GM12878 (cell line): ENCODE data around the gene DND1. TPM values are rescaled to one million over a fixed set of nuclear protein-coding genes. Genes with fewer than 3 reads are reported as not detected.
A peak's percentile ranks its signal among the peaks of the same experiment; 100 is the strongest.

Experiments
- CBFB ChIP-seq: IDR thresholded peaks from 2 replicates; pipeline ENCODE4 v1.6.1; 2016; ENCODE audit warnings: antibody characterized with exemption, low read depth
- CBX3 ChIP-seq: fragments of 200-600 bp; sonication (generic); IDR thresholded peaks from 2 replicates; pipeline ENCODE4 v1.6.1; 2016; ENCODE audit warnings: low read depth, borderline replicate concordance
- CTCF ChIP-seq, 3 experiments: IDR thresholded peaks in 2 of 3; conservative IDR thresholded peaks in 1 of 3; 2 replicates each; pipeline ENCODE4 v1.5.1; 2011; ENCODE audit warnings: low read depth in 3 of 3, low read length in 3 of 3, mild to moderate bottlenecking in 3 of 3, control low read depth in 2 of 3, moderate library complexity in 2 of 3, inconsistent platforms in 1 of 3, mixed read lengths in 1 of 3; ENCODE audit not compliant: control insufficient read depth in 2 of 3, insufficient read depth in 1 of 3; ENCODE audit errors: extremely low read depth in 1 of 3
- FOXK2 ChIP-seq: fragments of 450-650 bp; IDR thresholded peaks from 2 replicates; pipeline ENCODE4 v1.6.1; 2017; ENCODE audit warnings: mild to moderate bottlenecking, moderate library complexity
- HDAC2 ChIP-seq: fragments of 200-600 bp; sonication (generic); IDR thresholded peaks from 2 replicates; pipeline ENCODE4 v1.6.1; 2017
- LARP7 ChIP-seq: fragments of 450-650 bp; IDR thresholded peaks from 2 replicates; pipeline ENCODE4 v1.6.1; 2017; ENCODE audit warnings: mild to moderate bottlenecking
- PML ChIP-seq: IDR thresholded peaks from 2 replicates; pipeline ENCODE4 v1.6.1; 2012; ENCODE audit warnings: low read length, inconsistent platforms
- RBBP5 ChIP-seq: fragments of 200-600 bp; sonication (generic); conservative IDR thresholded peaks from 2 replicates; pipeline ENCODE4 v1.6.1; 2016
- SIN3A ChIP-seq: IDR thresholded peaks from 2 replicates; pipeline ENCODE4 v1.6.1; 2012; ENCODE audit warnings: low read depth, low read length, improper control_type of control experiment
- SMAD1 ChIP-seq: fragments of 450-650 bp; IDR thresholded peaks from 2 replicates; pipeline ENCODE4 v1.6.1; 2018; ENCODE audit warnings: mild to moderate bottlenecking, low read depth; ENCODE audit not compliant: partially characterized antibody
- SPI1 ChIP-seq: IDR thresholded peaks from 2 replicates; pipeline ENCODE4 v1.6.1; 2011; ENCODE audit warnings: low read depth, mild to moderate bottlenecking, low read length, moderate library complexity, borderline replicate concordance; ENCODE audit not compliant: insufficient read depth
- STAT1 ChIP-seq: fragments of 450-650 bp; conservative IDR thresholded peaks from 2 replicates; pipeline ENCODE4 v1.6.1; 2014; ENCODE audit warnings: antibody characterized with exemption, mild to moderate bottlenecking
- TAF1 ChIP-seq: IDR thresholded peaks from 2 replicates; pipeline ENCODE4 v1.6.1; 2011; ENCODE audit warnings: mild to moderate bottlenecking, low read depth, low read length, borderline replicate concordance
- USF1 ChIP-seq: IDR thresholded peaks from 2 replicates; pipeline ENCODE4 v1.6.1; 2011; ENCODE audit warnings: borderline replicate concordance, low read depth, mild to moderate bottlenecking, moderate library complexity, mixed read lengths, low read length; ENCODE audit not compliant: insufficient read depth; ENCODE audit errors: extremely low read length
- YBX1 ChIP-seq: fragments of 450-650 bp; IDR thresholded peaks from 2 replicates; pipeline ENCODE4 v1.6.1; 2016; ENCODE audit warnings: antibody characterized with exemption
- ZBTB33 ChIP-seq: fragments of 450-650 bp; IDR thresholded peaks from 2 replicates; pipeline ENCODE4 v1.6.1; 2017; ENCODE audit warnings: mild to moderate bottlenecking
- ZNF207 ChIP-seq: fragments of 450-650 bp; IDR thresholded peaks from 2 replicates; pipeline ENCODE4 v1.6.1; 2014; ENCODE audit warnings: antibody characterized with exemption, mild to moderate bottlenecking, borderline replicate concordance
- polyA plus RNA-seq, 11 experiments: library from polyadenylated mRNA; depleted of rRNA in 4 of 11; unstranded in 6 of 11; stranded (reverse) in 5 of 11; fragments of >200 nt; fragmentation: Nextera tagmentation in 4 of 11; fragmentation: Illumina TruSeq in 1 of 11; extraction: Ambion mirVana in 4 of 11; extraction: Trizol in 1 of 11; gene quantifications; 1 replicate in 1 of 11; 2 replicates in 10 of 11; pipeline versions ENCODE4 v1.2.1 to v1.2.3, GENCODE V29; 2011 to 2016; ENCODE audit warnings: inconsistent platforms in 2 of 11, missing spikeins in 2 of 11, low read depth in 1 of 11
- total RNA-seq, 4 experiments: library from RNA; depleted of rRNA in 3 of 4; stranded (reverse); fragments of >200 nt in 3 of 4; fragmentation: Illumina TruSeq in 1 of 4; extraction: Trizol in 1 of 4; gene quantifications; 2 replicates each; pipeline versions ENCODE4 v1.2.1 to v1.2.3, GENCODE V29; 2013 to 2021
- TF ChIP-seq, protein P1 (sequence below): IDR thresholded peaks from 2 replicates; pipeline ENCODE4 v1.6.1; 2012; ENCODE audit warnings: low read length, inconsistent platforms
- TF ChIP-seq, protein P2 (sequence below): fragments of 450-650 bp; IDR thresholded peaks from 2 replicates; pipeline ENCODE4 v1.6.1; 2016; ENCODE audit warnings: mild to moderate bottlenecking
- TF ChIP-seq, protein P3 (sequence below): fragments of 450-650 bp; IDR thresholded peaks from 2 replicates; pipeline ENCODE4 v1.6.1; 2017; ENCODE audit warnings: mild to moderate bottlenecking, low read depth, inconsistent platforms; ENCODE audit not compliant: poor library complexity, severe bottlenecking

DND1 gene
- total and polyA plus RNA-seq, 10 of the 15 experiments (the other 5 are each of a cell fraction or from before 2014, with no cell fraction given) = 0.15 to 2.9 (median 0.73) TPM; not detected in 2

DNA sequence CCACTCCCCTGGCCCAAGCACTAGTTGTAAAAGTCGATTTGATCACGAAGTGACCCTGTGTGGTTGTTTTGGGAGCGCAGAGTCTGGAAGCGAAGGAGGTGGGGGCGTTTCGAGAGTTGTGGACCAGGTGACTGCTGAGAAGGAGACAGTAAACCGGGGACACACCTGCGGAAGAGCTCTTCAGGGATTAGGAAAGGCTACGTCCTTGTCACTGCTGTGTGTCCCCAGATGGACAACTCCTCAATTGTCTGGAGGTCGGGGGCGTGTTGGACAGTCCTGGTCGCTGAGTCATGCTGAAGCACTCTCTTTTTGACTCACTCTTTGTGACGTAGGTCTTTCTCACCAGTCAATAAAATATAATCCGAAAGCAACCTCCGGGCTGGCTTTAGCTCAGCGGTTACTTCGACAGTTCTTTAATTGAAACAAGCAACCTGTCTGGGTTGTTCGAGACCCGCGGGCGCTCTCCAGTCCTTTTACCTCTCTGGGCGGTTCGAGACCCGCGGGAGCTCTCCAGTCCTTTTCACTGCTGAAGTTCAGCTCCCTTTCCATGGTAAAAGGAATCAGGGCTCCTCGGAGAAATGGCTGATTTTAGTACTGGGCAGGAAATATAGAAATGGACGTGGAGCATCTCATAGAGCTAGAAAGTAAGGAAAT, 37.6 kb upstream of the DND1 start (continued):
- TF ChIP-seq, protein P1, sequence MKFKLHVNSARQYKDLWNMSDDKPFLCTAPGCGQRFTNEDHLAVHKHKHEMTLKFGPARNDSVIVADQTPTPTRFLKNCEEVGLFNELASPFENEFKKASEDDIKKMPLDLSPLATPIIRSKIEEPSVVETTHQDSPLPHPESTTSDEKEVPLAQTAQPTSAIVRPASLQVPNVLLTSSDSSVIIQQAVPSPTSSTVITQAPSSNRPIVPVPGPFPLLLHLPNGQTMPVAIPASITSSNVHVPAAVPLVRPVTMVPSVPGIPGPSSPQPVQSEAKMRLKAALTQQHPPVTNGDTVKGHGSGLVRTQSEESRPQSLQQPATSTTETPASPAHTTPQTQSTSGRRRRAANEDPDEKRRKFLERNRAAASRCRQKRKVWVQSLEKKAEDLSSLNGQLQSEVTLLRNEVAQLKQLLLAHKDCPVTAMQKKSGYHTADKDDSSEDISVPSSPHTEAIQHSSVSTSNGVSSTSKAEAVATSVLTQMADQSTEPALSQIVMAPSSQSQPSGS = peak; percentile 97
- peak; percentile 97 for TF ChIP-seq STAT1
- TF ChIP-seq CTCF (IDR thresholded peaks at IDR 0.05 in 2 of 3, conservative IDR thresholded peaks at IDR 0.05 in 1 of 3; ENCODE audit: control insufficient read depth in 2 of 3, extremely low read depth in 1 of 3, insufficient read depth in 1 of 3, low read depth in 3 of 3, low read length in 3 of 3) = no peak
- TF ChIP-seq LARP7 = peak; percentile 81
- TF ChIP-seq, protein P2, sequence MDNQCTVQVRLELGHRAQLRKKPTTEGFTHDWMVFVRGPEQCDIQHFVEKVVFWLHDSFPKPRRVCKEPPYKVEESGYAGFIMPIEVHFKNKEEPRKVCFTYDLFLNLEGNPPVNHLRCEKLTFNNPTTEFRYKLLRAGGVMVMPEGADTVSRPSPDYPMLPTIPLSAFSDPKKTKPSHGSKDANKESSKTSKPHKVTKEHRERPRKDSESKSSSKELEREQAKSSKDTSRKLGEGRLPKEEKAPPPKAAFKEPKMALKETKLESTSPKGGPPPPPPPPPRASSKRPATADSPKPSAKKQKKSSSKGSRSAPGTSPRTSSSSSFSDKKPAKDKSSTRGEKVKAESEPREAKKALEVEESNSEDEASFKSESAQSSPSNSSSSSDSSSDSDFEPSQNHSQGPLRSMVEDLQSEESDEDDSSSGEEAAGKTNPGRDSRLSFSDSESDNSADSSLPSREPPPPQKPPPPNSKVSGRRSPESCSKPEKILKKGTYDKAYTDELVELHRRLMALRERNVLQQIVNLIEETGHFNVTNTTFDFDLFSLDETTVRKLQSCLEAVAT = no peak
- peak; percentile 88 for TF ChIP-seq CBFB
- peak; percentile 49; the same call in 1 of the 2 replicates for TF ChIP-seq FOXK2
- TF ChIP-seq USF1 = no peak
- TF ChIP-seq ZNF207 = peak; percentile 95; the same call in 1 of the 2 replicates
- TF ChIP-seq SMAD1 = peak; percentile 47
- TF ChIP-seq SPI1 = no peak
- peak; percentile 88 for TF ChIP-seq PML
- TF ChIP-seq SIN3A = peak; percentile 84
- no peak for TF ChIP-seq YBX1
- no peak for TF ChIP-seq CBX3
- TF ChIP-seq HDAC2 = no peak
- TF ChIP-seq ZBTB33 = no peak
- TF ChIP-seq, protein P3, sequence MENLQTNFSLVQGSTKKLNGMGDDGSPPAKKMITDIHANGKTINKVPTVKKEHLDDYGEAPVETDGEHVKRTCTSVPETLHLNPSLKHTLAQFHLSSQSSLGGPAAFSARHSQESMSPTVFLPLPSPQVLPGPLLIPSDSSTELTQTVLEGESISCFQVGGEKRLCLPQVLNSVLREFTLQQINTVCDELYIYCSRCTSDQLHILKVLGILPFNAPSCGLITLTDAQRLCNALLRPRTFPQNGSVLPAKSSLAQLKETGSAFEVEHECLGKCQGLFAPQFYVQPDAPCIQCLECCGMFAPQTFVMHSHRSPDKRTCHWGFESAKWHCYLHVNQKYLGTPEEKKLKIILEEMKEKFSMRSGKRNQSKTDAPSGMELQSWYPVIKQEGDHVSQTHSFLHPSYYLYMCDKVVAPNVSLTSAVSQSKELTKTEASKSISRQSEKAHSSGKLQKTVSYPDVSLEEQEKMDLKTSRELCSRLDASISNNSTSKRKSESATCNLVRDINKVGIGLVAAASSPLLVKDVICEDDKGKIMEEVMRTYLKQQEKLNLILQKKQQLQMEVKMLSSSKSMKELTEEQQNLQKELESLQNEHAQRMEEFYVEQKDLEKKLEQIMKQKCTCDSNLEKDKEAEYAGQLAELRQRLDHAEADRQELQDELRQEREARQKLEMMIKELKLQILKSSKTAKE = peak; percentile 96
- no peak for TF ChIP-seq TAF1
- TF ChIP-seq RBBP5 = no peak
